ENCODE data around the gene MMRN2. TPM values are rescaled to one million over a fixed set of nuclear protein-coding genes. Genes with fewer than 3 reads are reported as not detected.
"Not testable (repeated sequence)": the region's sequence is repeated elsewhere in the genome, so short reads cannot be mapped to it uniquely, and the experiment has no call there.

MMRN2 gene
- total RNA-seq, 6 experiments from 2014 or later: 0.66 to 1.5 (median 1.2) TPM

DNA sequence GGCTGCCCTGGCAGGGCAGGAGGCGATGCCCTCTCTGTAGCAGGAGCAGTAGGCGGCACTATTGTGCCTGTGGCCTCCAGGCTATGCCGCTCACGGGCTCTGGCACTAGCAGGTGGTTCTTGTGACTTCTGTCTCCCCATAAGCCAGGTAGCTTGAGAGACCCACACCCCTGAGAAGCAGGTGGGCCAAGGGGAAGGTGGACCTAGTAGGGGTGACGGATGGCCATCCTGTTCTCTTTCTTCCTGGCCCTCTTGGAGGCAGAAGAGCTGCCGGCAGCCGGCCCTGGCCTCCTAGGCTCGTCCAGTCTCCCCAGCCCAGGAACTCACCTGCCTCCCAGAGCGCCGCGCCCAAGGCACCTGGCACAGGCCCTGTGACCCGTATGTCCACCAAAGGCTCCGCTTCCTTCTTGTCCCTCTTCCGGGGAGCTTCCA is 15.4 kb downstream of the MMRN2 start:
- peaks cover 7% of the 10 kb centered on the region for H3K27me3 Mint-ChIP-seq (ENCODE audit: insufficient read depth)
- TF ChIP-seq, protein P1, sequence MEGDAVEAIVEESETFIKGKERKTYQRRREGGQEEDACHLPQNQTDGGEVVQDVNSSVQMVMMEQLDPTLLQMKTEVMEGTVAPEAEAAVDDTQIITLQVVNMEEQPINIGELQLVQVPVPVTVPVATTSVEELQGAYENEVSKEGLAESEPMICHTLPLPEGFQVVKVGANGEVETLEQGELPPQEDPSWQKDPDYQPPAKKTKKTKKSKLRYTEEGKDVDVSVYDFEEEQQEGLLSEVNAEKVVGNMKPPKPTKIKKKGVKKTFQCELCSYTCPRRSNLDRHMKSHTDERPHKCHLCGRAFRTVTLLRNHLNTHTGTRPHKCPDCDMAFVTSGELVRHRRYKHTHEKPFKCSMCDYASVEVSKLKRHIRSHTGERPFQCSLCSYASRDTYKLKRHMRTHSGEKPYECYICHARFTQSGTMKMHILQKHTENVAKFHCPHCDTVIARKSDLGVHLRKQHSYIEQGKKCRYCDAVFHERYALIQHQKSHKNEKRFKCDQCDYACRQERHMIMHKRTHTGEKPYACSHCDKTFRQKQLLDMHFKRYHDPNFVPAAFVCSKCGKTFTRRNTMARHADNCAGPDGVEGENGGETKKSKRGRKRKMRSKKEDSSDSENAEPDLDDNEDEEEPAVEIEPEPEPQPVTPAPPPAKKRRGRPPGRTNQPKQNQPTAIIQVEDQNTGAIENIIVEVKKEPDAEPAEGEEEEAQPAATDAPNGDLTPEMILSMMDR (IDR thresholded peaks at IDR 0.05): no peak
- DNase-seq: no peak
- H3K9me3 Mint-ChIP-seq: no peaks in the 10 kb centered on the region
- H3K4me3 Mint-ChIP-seq: no peak overlapping the region
- H3K4me1 Mint-ChIP-seq (ENCODE audit: low read depth): peaks cover 19% of the 10 kb centered on the region
- H3K36me3 Mint-ChIP-seq (ENCODE audit: low read depth): 0 out of 2 replicates have a peak, but pooled peaks cover 4% of the 10 kb centered on the region
- H3K27ac Mint-ChIP-seq: no peak overlapping the region

GRCh38 chr10:86941426-86941825 is 16.0 kb downstream of the MMRN2 start:
- Mint-ChIP-seq H3K4me1 (ENCODE audit: low read depth) (peaks cover 25% of the 10 kb centered on the region), H3K36me3 (ENCODE audit: low read depth) (0 out of 2 replicates have a peak, but pooled peaks cover 4% of the 10 kb centered on the region), H3K4me3 (no peak overlapping the region), H3K27me3 (ENCODE audit: insufficient read depth) (peaks cover 4% of the 10 kb centered on the region; the same call in 1 of the 2 replicates), H3K9me3 (no peaks in the 10 kb centered on the region), H3K27ac (no peak overlapping the region)
- TF ChIP-seq, protein P1 (IDR thresholded peaks at IDR 0.05): no peak
- DNase-seq: no peak

DNA sequence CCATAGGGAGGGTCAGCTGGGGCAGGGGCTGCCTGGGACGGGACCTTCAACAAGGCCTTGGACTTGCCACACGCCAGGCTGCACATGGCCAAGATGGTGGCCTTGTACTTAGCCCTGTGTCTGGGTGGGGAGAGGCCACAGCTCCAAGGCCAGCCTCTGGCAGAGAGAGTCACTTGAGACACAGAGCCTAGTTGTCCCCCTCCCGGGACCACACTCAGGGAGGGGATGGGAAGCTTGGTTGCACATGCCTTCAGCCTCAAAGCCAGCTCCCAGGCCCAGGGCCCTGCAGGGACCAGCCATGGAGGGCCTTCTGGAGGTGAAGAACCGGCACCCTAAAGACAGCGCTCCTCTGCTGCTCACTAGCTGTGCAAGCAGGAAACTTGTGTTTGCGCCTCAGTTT is 16.7 kb downstream of the MMRN2 start:
- Mint-ChIP-seq H3K36me3 (ENCODE audit: low read depth) (0 out of 2 replicates have a peak, but pooled peaks cover 4% of the 10 kb centered on the region), H3K27me3 (ENCODE audit: insufficient read depth) (peaks cover 4% of the 10 kb centered on the region; the same call in 1 of the 2 replicates), H3K27ac (no peak overlapping the region), H3K9me3 (no peaks in the 10 kb centered on the region), H3K4me1 (ENCODE audit: low read depth) (peaks cover 31% of the 10 kb centered on the region), H3K4me3 (no peak overlapping the region)
- DNase-seq: no peak
- TF ChIP-seq, protein P1 (IDR thresholded peaks at IDR 0.05): no peak

DNA sequence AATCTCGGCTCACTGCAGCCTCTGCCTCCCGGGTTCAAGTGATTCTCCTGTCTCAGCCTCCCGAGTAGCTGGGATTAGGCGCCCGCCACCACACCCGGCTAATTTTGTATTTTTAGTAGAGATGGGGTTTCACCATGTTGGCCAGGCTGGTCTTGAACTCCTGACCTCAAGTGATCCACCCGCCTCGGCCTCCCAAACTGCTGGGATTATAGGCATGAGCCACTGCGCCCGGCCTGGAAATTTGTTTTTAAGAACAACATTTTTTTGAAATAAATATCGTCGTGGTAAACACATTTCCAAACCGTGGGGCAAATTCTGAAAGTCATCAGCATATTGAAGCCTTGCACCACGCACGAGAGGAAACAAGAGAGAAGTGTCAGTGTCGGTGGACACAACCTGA is 17.3 kb downstream of the MMRN2 start:
- not testable (repeated sequence) for H3K27ac Mint-ChIP-seq; H3K4me3 Mint-ChIP-seq; H3K27me3 Mint-ChIP-seq (ENCODE audit: insufficient read depth); H3K9me3 Mint-ChIP-seq; DNase-seq; H3K36me3 Mint-ChIP-seq (ENCODE audit: low read depth)
- peaks cover 31% of the 10 kb centered on the region for H3K4me1 Mint-ChIP-seq (ENCODE audit: low read depth)

GRCh38 chr10:86938260-86938659 is 19.2 kb downstream of the MMRN2 start:
- TF ChIP-seq, protein P1 (IDR thresholded peaks at IDR 0.05): no peak
- no peak for DNase-seq
- H3K4me1 Mint-ChIP-seq (ENCODE audit: low read depth): peaks cover 23% of the 10 kb centered on the region
- H3K9me3 Mint-ChIP-seq: no peaks in the 10 kb centered on the region
- H3K27ac Mint-ChIP-seq: no peak overlapping the region
- 0 out of 2 replicates have a peak, but pooled peaks cover 2% of the 10 kb centered on the region for H3K36me3 Mint-ChIP-seq (ENCODE audit: low read depth)
- H3K27me3 Mint-ChIP-seq (ENCODE audit: insufficient read depth): peaks cover 4% of the 10 kb centered on the region; the same call in 1 of the 2 replicates
- no peak overlapping the region for H3K4me3 Mint-ChIP-seq

DNA sequence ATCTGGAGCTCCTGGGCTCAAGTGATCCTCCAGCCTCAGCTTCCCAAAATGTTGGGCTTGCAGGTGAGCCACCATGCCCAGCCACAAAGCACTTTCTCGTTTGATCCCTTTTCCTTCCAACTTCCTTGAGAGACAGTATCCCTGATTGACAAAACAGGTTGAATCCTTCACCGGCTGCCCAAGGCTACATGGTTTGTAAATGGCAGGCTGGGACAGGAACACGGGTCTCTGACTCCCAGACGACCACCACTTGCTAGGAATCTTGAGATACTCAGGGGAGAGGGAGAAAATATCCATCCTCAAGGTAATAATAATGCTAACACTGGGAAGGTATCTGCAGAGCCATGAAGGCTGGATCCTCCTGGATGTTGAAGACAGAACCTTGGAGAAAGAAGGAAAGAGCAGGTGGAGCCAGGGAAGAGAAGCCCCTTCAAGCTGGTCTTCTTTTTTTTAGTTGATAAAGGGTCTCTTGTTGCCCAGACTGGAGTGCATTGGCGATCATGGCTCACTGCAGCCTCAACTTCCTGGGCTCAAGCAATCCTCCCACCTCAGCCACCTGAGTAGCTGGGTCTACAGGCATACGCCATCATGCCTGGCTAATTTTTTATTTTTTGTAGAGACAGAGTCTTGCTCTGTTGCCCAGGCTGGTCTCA is 19.8 kb downstream of the MMRN2 start:
- peaks cover 23% of the 10 kb centered on the region for H3K4me1 Mint-ChIP-seq (ENCODE audit: low read depth)
- H3K27ac Mint-ChIP-seq: no peak overlapping the region
- peak overlapping the region; percentile 27; the same call in 1 of the 2 replicates for H3K4me3 Mint-ChIP-seq
- DNase-seq: no peak
- TF ChIP-seq, protein P1 (IDR thresholded peaks at IDR 0.05): no peak
- H3K9me3 Mint-ChIP-seq: no peaks in the 10 kb centered on the region
- no peaks in the 10 kb centered on the region for H3K36me3 Mint-ChIP-seq (ENCODE audit: low read depth)
- peaks cover 4% of the 10 kb centered on the region; the same call in 1 of the 2 replicates for H3K27me3 Mint-ChIP-seq (ENCODE audit: insufficient read depth)

Measured in HFFc6 (cell line).